Sigmoid colon (tissue), 7 donors: Measurements from ENCODE around the gene ARNT2. TPM values are rescaled to one million over a fixed set of nuclear protein-coding genes. Genes with fewer than 3 reads are reported as not detected.

Experiments
- DNase-seq: peaks from one replicate; pipeline ENCODE4 v3.0.0-alpha.2; 2019
- H3K27ac ChIP-seq, 4 donors: fragments of 200-600 bp; sonication (generic); one replicate each; pipeline ENCODE4 v1.5.1; 2016 to 2019; ENCODE audit warnings: mild to moderate bottlenecking in 1 of 4
- H3K27me3 ChIP-seq, 3 donors: fragments of 200-600 bp; sonication (generic); one replicate each; pipeline ENCODE4 v1.5.1; 2019; ENCODE audit warnings: mild to moderate bottlenecking in 1 of 3
- H3K36me3 ChIP-seq, 4 donors: fragments of 200-600 bp; sonication (generic); one replicate each; pipeline ENCODE4 v1.5.1; 2016 to 2019
- H3K4me1 ChIP-seq, 4 donors: fragments of 200-600 bp; sonication (generic); one replicate each; pipeline ENCODE4 v1.5.1; 2017 to 2019
- H3K4me3 ChIP-seq, 4 donors: fragments of 200-600 bp; sonication (generic); one replicate each; pipeline ENCODE4 v1.5.1; 2017 to 2019; ENCODE audit warnings: mild to moderate bottlenecking in 2 of 4, moderate library complexity in 1 of 4
- H3K9me3 ChIP-seq, 4 donors: fragments of 200-600 bp in 3 of 4; sonication (generic) in 3 of 4; one replicate each; pipeline versions ENCODE4 v1.5.1 to v1.6.1; 2013 to 2019
- CTCF ChIP-seq, 4 experiments: fragments of 450-650 bp in 3 of 4; fragments of 200-600 bp in 1 of 4; IDR thresholded peaks; one replicate each; pipeline ENCODE4 v1.5.1; 2016 to 2019; ENCODE audit warnings: antibody characterized with exemption in 4 of 4, mild to moderate bottlenecking in 3 of 4, moderate library complexity in 2 of 4
- EP300 ChIP-seq, 4 donors: sonication (generic); formaldehyde crosslinking; IDR thresholded peaks; one replicate each; pipeline ENCODE4 v1.6.1; 2017; ENCODE audit warnings: antibody characterized with exemption in 4 of 4
- POLR2A ChIP-seq, 2 donors: fragments of 450-650 bp; IDR thresholded peaks; one replicate each; pipeline ENCODE4 v1.6.1; 2016; ENCODE audit warnings: antibody characterized with exemption in 2 of 2, mild to moderate bottlenecking in 2 of 2, moderate library complexity in 2 of 2
- POLR2AphosphoS5 ChIP-seq, 4 donors: sonication (generic); formaldehyde crosslinking; IDR thresholded peaks; one replicate each; pipeline ENCODE4 v1.6.1; 2017; ENCODE audit warnings: antibody characterized with exemption in 4 of 4
- WGBS, 2 donors: extraction: QIAGEN DNeasy Blood & Tissue Kit; methylation state at CpG; one replicate each; pipeline ENCODE4 v1.1.7; 2013; 5-methylcytosine and 5-hydroxymethylcytosine counted together
- intact Hi-C: fragments of 100-400 bp; cut with DNase I; formaldehyde crosslinking; loops from one replicate; pipeline ENCODE4 v1.15.1; 2023
- polyA plus RNA-seq, 3 donors: library from polyadenylated mRNA; stranded (reverse); fragments of 200-250 nt; gene quantifications; one replicate each; pipeline ENCODE4 v1.2.3, GENCODE V29; 2013
- total RNA-seq, 4 donors: library from RNA; depleted of rRNA; stranded (reverse); fragments of >200 nt; gene quantifications; one replicate each; pipeline ENCODE4 v1.1.0, GENCODE V29; 2016
- donor health status: healthy with polysubstance abuse.
- donor health status: Bipolar disorder and iron deficiency.
- donor health status: healthy.

Gene ARNT2
- total and polyA plus RNA-seq, 7 donors: 1.2 to 16.1 (median 4.3) TPM

DNA sequence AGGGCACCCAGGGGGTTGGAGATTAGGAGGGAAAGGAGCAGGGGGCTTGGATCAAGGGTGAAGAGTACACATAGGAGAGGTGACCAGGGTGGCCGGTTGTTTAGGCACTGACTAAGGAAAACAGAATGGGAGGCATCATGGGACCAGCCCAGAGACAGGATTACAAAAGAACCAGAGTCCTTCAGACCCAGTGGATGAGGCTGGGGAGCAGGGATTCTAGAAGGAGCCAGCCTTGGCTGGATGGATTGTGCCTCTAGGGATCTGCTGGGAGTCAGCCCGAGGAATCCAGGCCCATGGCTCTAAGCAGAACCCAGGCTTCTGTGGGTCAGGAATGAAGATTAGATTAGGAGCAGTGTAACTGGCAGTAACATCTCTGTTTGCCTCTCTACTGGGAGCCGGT, 98.6 kb downstream of the ARNT2 start:
- Histone ChIP-seq H3K27ac (no peak overlapping the region), H3K4me3 (no peak overlapping the region), H3K9me3 (no peaks in the 10 kb centered on the region), H3K4me1 (peaks cover 0 to 13% (median 11%) of the 10 kb centered on the region in 4 donors), H3K36me3 (no peaks in the 10 kb centered on the region), H3K27me3 (no peaks in the 10 kb centered on the region)
- TF ChIP-seq POLR2A (IDR thresholded peaks at IDR 0.05): no peak
- TF ChIP-seq CTCF (IDR thresholded peaks at IDR 0.05): no peak
- intact Hi-C loops: no loop called here
- 85 to 93% methylated on average over 3 of the region's 3 CpGs for WGBS, 2 donors
- no peak for DNase-seq

DNA sequence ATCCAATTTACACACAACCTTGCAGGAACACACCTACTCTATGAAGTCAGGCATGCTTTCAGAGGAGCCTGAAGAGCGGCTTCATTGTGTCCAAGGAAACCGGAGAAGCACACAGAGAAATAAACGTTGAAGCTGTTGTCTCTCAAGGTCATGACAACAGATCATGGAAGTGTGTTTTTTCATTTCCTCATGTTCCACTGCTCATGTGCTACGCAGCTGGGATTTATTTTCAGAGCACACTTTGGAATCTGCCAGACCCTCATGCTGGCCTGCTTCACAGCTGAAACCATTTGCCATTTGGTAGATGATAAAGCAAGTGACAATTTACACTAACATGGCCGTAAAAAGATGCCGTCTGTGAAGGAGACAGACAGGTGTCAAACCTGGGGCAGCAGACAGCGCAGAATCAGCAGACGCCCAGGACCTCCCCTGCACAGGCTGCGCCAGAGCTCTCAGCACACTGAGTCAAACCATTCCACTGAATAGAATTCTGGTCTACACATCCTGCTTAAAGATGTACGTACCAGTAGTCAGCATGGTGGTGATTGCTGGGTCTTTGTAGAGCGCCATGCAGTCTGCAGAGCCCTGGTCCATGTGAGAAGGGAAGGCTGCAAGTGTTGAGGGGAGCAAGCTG, 99.3 kb downstream of the ARNT2 start:
- Histone ChIP-seq H3K4me1 (peaks cover 0 to 19% (median 17%) of the 10 kb centered on the region in 4 donors), H3K4me3 (no peak overlapping the region), H3K27ac (no peak overlapping the region), H3K36me3 (no peaks in the 10 kb centered on the region), H3K9me3 (no peaks in the 10 kb centered on the region), H3K27me3 (no peaks in the 10 kb centered on the region)
- intact Hi-C loops: no loop called here
- 85 to 89% methylated on average over 11 of the region's 11 CpGs for WGBS, 2 donors
- no peak for TF ChIP-seq CTCF (IDR thresholded peaks at IDR 0.05)
- TF ChIP-seq POLR2A (IDR thresholded peaks at IDR 0.05): no peak
- no peak for TF ChIP-seq POLR2AphosphoS5 (IDR thresholded peaks at IDR 0.05)
- no peak for TF ChIP-seq EP300 (IDR thresholded peaks at IDR 0.05)
- DNase-seq: no peak

DNA sequence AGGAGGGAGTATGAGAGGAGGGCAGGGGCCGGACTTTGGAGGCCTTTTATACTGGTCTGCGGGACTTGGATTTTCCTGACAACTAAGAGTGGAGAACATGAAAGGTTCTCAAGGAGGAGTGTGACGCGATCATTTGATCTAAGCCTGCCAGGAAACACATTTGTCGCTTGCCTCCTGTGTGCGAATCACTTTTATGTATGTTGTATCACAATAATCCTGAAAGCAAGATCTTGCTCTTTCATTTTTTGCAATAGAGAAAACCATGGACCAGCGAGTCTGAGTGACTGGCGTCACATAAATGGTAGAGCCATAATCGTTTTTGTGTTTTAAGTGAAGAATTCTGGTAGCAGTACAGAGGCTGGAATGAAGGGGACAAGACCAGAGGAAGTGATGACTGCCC, 100.7 kb downstream of the ARNT2 start:
- no peak for DNase-seq
- no peaks in the 10 kb centered on the region for H3K9me3 ChIP-seq
- H3K27me3 ChIP-seq: no peaks in the 10 kb centered on the region
- no peaks in the 10 kb centered on the region for H3K36me3 ChIP-seq
- no peak overlapping the region for H3K27ac ChIP-seq
- intact Hi-C loops: no loop called here
- no peak overlapping the region for H3K4me3 ChIP-seq
- WGBS, 2 donors: 93 to 94% methylated on average over 9 of the region's 9 CpGs
- TF ChIP-seq EP300 (IDR thresholded peaks at IDR 0.05) (no peak), CTCF (IDR thresholded peaks at IDR 0.05) (no peak), POLR2A (IDR thresholded peaks at IDR 0.05) (no peak), POLR2AphosphoS5 (IDR thresholded peaks at IDR 0.05) (no peak)
- peaks cover 0 to 19% (median 17%) of the 10 kb centered on the region in 4 donors for H3K4me1 ChIP-seq

DNA sequence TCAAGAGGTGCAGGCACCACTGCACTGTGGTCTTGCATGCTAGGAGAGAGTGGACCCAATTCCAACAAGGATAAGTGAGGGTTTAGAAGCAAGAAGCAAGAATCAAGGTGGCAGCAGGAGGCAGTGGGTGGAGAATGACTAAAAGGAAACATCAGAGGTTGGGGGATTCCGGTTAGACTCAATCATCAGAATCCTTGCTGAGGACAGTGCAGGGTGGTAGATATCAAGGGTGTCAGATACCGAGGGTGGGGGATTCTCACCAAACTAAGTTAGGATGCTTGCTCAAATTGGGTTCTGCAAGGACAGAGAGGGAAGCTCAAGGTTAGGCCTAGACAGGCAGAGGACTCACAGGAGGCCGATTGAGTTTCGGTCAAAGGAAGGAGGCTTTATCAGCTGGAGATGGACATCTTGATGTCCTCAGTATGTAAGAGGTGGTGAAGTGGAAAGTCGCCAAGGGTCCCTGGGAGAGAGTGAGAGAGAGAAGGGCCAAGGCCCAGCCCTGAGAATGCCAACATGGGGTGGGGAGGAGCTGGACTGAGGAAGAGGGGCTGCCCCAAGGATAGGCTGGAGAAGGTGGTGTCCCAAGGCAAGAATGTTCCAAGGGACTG, 102.2 kb downstream of the ARNT2 start:
- Histone ChIP-seq H3K27me3 (no peaks in the 10 kb centered on the region), H3K27ac (no peak overlapping the region), H3K9me3 (no peaks in the 10 kb centered on the region), H3K4me3 (no peak overlapping the region), H3K4me1 (peaks cover 0 to 19% (median 17%) of the 10 kb centered on the region in 4 donors), H3K36me3 (no peaks in the 10 kb centered on the region)
- intact Hi-C loops: no loop called here
- 93 to 94% methylated on average over 5 of the region's 5 CpGs for WGBS, 2 donors
- TF ChIP-seq POLR2AphosphoS5 (IDR thresholded peaks at IDR 0.05): no peak
- TF ChIP-seq EP300 (IDR thresholded peaks at IDR 0.05): no peak
- no peak for TF ChIP-seq POLR2A (IDR thresholded peaks at IDR 0.05)
- TF ChIP-seq CTCF (IDR thresholded peaks at IDR 0.05): no peak
- DNase-seq: no peak
